GM21723 (cell line): ENCODE results near the gene RRM2.

Experiments
- ATAC-seq: cut with Tn5 transposase; IDR thresholded peaks from one replicate; pipeline ENCODE4 v1.9.1; 2021; ENCODE audit warnings: mild to moderate bottlenecking, moderate library complexity; ENCODE audit not compliant: unreplicated experiment

RRM2 gene

GRCh38 chr2:10169581-10169980 is 47.0 kb downstream of the RRM2 start:
- no peak for ATAC-seq

DNA sequence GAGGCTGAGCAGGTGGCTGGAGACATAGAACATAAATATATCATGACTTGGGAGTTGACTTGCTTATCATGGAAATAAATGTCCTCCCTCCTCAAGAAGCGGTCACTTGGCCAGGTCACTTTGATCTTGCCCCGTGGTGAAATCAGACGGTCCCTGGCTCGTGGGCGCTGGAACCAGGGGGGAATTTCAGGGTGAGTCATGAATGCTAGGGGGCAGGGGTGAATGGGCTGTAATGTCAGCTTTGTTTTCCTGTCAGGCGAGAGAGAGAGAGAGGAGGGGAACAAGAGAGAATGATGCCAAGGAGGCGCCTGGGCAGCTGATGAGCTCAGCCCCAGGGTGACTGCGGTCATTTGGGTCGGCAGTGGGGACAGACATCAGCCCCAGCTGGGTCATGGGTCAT is 47.7 kb downstream of the RRM2 start:
- no peak for ATAC-seq

GRCh38 chr2:10171006-10171800 is 48.7 kb downstream of the RRM2 start:
- ATAC-seq = no peak

DNA sequence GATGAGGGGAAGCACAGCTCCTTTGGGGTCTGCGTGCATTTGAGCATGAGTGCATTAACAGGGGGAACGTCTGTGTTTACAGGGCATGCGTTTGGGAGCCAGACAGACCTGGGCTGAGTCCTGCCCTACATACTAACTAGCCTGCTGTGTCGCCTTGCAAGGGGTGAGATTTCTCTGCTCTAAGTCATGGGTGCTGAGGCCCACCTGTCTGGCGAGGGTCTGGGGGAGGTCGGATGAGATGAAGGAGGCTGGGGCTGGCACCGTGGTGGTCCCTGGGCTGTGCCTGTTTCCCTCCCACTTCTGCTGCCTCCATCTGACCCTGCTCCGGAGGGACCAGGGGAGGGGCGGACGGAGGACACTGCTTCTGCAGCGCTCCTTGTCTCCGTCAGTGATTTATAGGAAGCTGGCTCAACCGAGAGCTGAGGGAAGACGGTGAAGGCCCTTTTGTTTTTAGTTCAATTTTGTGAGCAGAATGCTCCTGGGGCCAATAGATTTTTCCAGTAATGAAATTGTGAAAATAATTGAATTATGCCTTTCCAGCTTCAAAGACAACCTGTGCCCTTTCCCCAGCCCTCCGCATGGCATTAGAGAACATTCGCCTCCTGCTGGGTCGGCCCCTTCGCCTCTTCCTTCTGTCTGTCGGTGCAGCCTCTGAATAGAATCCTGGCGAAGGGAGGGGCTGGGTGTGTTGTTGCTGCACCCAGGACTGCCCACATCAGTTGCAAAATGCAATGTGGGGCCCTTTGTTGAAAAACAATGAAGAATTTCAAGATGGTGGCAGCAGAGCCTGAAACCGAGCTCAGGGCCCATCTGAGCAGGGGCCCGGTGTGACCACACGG is 49.7 kb downstream of the RRM2 start:
- ATAC-seq = no peak

DNA sequence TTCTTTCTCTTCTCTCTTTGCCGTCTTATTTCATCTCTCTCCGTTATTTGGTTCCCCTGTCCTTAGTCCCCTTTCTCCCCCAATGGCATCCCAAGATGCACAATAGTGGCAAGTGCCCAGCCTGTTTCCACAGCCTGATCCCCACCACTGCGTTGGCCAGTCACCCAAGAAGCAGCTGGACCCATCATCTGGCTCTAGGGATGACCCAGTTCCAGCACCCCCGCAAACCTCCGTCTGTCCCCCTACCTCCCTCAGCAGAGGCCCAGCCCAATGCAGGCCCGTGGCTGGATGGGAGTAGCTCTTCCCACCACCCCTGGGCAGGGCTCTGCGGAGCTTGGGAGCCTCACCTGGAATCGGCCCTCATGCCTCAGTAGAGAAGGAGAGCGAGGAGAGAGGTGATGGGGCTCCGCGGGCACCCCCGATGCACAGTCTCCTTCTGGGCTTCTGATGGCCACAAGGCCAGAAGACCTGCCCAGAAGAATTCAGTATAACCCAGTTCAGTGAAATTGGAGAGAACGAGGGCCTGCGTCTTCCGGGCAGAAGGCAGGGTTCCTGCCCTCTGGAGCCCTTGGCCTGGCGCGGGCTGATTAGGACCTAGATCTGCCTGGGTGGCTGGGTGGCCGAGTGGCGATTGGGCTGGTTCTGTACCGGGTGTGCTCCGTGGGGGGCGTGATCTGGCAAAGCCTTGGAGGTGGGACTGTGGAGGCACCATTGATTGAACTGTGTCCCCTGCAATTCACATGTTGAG is 50.9 kb downstream of the RRM2 start:
- ATAC-seq = no peak

DNA sequence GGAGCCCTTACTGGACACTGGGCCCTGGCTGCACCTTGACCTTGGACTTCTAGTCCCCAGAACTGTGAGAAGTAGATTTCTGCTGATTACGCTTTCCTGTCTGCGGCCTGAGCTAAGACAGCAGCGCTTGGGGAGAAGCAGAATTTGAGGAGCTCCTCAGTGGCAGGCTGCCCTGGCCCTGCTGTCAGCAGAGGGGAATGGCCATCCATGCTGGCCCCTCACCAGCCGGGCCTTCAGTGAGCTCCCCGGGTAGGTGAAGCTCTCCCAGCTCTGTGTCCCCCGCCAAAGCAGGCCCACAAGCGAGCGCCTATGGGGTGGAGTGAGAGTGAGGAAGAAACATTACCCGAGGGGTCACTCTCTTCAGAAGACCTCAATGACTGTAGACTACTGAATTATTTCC is 51.6 kb downstream of the RRM2 start:
- ATAC-seq = no peak

DNA sequence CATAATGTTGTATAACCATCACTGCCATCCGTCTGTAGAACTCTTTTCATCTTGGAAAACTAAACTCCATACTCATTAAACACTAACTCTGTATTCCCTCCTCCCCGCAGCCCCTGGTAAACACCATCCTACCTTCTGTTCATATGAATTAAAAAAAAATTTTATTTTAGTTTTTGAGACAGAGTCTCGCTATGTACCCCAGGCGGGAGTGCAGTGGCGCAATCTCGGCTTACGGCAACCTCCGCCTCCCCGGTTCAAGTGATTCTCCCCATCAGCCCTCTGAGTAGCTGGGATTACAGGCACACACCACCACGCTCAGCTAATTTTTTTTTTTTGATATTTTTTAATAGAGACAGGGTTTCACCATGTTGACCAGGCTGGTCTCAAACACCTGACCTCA is 52.9 kb downstream of the RRM2 start:
- no peak for ATAC-seq

DNA sequence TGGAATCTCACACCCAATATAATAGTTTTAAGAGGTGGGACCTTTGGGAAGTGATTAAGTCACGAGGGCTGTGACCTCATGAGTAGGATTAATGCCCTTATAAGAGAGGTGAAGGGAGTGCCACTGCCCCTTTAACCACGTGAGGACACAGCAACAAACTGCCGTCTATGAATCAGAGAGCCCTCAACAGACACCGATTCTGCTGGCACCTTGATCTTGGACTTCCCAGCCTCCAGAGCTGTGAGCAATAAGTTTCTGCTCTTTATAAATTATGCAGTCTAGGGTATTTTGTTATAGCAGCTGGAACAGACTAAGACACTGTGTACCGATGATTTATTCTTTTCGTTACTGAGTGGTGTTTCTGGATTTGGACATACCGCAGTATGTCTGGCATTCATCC is 56.2 kb downstream of the RRM2 start:
- no peak for ATAC-seq

DNA sequence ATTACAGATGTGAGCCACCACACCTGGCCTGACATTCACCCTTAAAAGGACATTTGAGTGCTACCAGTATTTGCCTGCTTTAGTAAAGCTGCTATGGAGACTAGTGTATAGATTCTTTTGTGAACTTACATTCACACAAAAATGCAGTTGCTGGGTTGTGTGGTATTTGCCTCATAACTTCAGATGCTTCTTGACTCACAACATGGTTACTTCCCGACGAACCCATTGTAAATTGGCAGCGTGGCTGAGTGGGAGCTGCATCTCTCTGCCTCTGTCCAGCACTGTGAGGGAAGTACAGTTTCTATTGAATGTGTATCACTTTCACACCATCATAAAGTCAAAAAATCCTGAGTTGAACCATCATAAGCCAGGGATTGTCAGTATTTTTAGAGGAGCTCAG is 56.9 kb downstream of the RRM2 start:
- no peak for ATAC-seq

GRCh38 chr2:10180229-10180628 is 57.7 kb downstream of the RRM2 start:
- ATAC-seq = no peak
